ENCODE data around the gene EME2. TPM values are rescaled to one million over a fixed set of nuclear protein-coding genes. Genes with fewer than 3 reads are reported as not detected.

EME2 gene
- total and polyA plus RNA-seq, 2 donors (not counting 1 experiment from before 2014, with no cell fraction given), result 2.2 to 8.3 TPM

- no peak overlapping the region for H3K9ac ChIP-seq (ENCODE audit: insufficient read depth, low read length)
- peaks cover 29% of the 10 kb centered on the region for H3K79me2 ChIP-seq (ENCODE audit: control insufficient read depth, insufficient read depth, low read length)
- TF ChIP-seq EZH2 (IDR thresholded peaks at IDR 0.05; ENCODE audit: low read length, missing control alignments) (no peak), CTCF (conservative IDR thresholded peaks at IDR 0.05 in 1 of 2, IDR thresholded peaks at IDR 0.05 in 1 of 2; ENCODE audit: low read depth in 1 of 2, low read length in 2 of 2) (no peak)
- no peak overlapping the region for H2AFZ ChIP-seq (ENCODE audit: low read length)
- peaks cover 2% of the 10 kb centered on the region for H3K4me1 ChIP-seq (ENCODE audit: control insufficient read depth, extremely low read depth, insufficient read depth, low read length)
- H3K9me3 ChIP-seq (ENCODE audit: control insufficient read depth, insufficient read depth, low read depth, low read length), result no peaks in the 10 kb centered on the region
- H3K4me2 ChIP-seq (ENCODE audit: extremely low read depth, insufficient read depth, low read length), result no peak overlapping the region
- H4K20me1 ChIP-seq (ENCODE audit: control insufficient read depth, extremely low read depth, insufficient read depth, low read length), result no peaks in the 10 kb centered on the region
- DNase-seq (ENCODE audit: low read depth in 2 of 2), result no peak
- H3K4me3 ChIP-seq (replicated peaks in 1 of 4; ENCODE audit: control extremely low read depth in 1 of 4, insufficient read depth in 1 of 4, low read depth in 3 of 4, low read length in 4 of 4), result no peak overlapping the region
- no peak overlapping the region for H3K27ac ChIP-seq (ENCODE audit: insufficient read depth, low read length)
- no peaks in the 10 kb centered on the region for H3K27me3 ChIP-seq (ENCODE audit: control insufficient read depth, insufficient read depth, low read length)
- peaks cover 20% of the 10 kb centered on the region for H3K36me3 ChIP-seq (ENCODE audit: control insufficient read depth, insufficient read depth, low read length)
Measured at GRCh38 chr16:1787056-1787321, 14.4 kb downstream of the EME2 start.

DNA sequence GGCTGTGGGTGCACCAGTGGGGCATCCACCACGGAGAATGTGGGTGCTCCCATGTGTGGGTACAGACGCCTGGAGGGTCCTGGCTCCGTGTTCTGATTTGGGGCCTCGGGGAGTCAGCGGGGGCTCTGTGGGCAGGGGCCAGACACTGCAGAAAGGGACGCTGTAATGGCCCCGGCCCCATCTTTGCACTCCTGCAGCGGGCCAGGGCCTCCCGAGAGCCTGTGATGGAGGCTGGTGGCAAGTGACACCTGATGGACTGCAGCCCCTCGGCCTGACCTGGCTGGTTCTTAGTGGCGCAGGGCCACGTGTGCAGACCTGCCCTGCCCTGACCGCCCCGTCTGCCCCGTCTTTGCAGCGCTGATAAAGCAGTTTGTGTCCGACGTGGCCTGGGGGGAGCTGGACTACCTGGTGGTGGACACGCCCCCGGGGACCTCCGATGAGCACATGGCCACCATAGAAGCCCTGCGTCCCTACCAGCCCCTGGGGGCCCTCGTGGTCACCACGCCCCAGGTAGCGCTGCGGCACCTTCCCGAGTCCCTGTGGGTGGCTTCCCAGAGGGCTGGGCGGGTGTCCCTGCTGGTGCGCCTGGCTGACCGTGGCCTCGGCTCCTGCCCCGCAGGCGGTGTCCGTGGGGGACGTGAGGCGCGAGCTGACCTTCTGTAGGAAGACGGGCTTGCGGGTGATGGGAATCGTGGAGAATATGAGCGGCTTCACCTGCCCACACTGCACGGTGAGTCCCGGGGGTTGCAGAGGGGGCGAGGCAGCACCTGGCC, 14.9 kb downstream of the EME2 start:
- H3K27me3 ChIP-seq (ENCODE audit: control insufficient read depth, insufficient read depth, low read length), result no peaks in the 10 kb centered on the region
- H3K4me1 ChIP-seq (ENCODE audit: control insufficient read depth, extremely low read depth, insufficient read depth, low read length), result peaks cover 2% of the 10 kb centered on the region
- H3K9me3 ChIP-seq (ENCODE audit: control insufficient read depth, insufficient read depth, low read depth, low read length), result no peaks in the 10 kb centered on the region
- H4K20me1 ChIP-seq (ENCODE audit: control insufficient read depth, extremely low read depth, insufficient read depth, low read length), result no peaks in the 10 kb centered on the region
- TF ChIP-seq EZH2 (IDR thresholded peaks at IDR 0.05; ENCODE audit: low read length, missing control alignments) (no peak), CTCF (conservative IDR thresholded peaks at IDR 0.05 in 1 of 2, IDR thresholded peaks at IDR 0.05 in 1 of 2; ENCODE audit: low read depth in 1 of 2, low read length in 2 of 2) (no peak)
- H2AFZ ChIP-seq (ENCODE audit: low read length), result no peak overlapping the region
- H3K9ac ChIP-seq (ENCODE audit: insufficient read depth, low read length), result no peak overlapping the region
- peaks cover 20% of the 10 kb centered on the region for H3K36me3 ChIP-seq (ENCODE audit: control insufficient read depth, insufficient read depth, low read length)
- H3K4me3 ChIP-seq (replicated peaks in 1 of 4; ENCODE audit: control extremely low read depth in 1 of 4, insufficient read depth in 1 of 4, low read depth in 3 of 4, low read length in 4 of 4), result no peak overlapping the region
- no peak for DNase-seq (ENCODE audit: low read depth in 2 of 2)
- no peak overlapping the region for H3K27ac ChIP-seq (ENCODE audit: insufficient read depth, low read length)
- no peak overlapping the region for H3K4me2 ChIP-seq (ENCODE audit: extremely low read depth, insufficient read depth, low read length)
- H3K79me2 ChIP-seq (ENCODE audit: control insufficient read depth, insufficient read depth, low read length), result peaks cover 29% of the 10 kb centered on the region

DNA sequence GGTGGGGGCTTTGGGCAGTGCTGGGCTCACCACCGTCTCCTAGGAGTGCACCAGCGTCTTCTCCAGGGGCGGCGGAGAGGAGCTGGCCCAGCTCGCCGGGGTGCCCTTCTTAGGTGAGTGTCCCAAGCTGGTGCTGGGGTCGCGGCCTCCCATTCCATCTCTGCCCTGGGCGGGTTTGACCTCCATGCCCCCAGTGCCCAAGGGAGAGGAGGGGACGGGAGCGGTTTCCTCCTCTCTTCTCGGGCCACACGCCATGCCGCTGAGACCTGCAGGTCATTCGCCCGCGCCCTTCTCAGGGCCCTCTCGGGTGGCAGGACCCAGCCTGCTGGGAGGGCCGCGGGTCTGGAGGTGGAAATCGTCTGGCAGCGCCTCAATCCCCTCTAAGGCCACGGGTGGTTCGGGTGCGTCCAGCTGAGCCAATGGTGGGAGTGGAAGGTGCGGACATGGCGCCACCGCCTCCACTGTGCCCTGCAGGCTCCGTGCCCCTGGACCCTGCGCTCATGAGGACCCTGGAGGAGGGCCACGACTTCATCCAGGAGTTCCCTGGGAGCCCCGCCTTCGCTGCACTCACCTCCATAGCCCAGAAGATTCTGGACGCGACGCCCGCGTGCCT, 15.6 kb downstream of the EME2 start:
- H3K79me2 ChIP-seq (ENCODE audit: control insufficient read depth, insufficient read depth, low read length), result peaks cover 29% of the 10 kb centered on the region

More for the DNA sequence above, 15.6 kb downstream of the EME2 start:
- Histone ChIP-seq H3K27ac (ENCODE audit: insufficient read depth, low read length) (no peak overlapping the region), H3K4me3 (replicated peaks in 1 of 4; ENCODE audit: control extremely low read depth in 1 of 4, insufficient read depth in 1 of 4, low read depth in 3 of 4, low read length in 4 of 4) (no peak overlapping the region), H3K4me2 (ENCODE audit: extremely low read depth, insufficient read depth, low read length) (no peak overlapping the region), H3K4me1 (ENCODE audit: control insufficient read depth, extremely low read depth, insufficient read depth, low read length) (peaks cover 2% of the 10 kb centered on the region), H4K20me1 (ENCODE audit: control insufficient read depth, extremely low read depth, insufficient read depth, low read length) (no peaks in the 10 kb centered on the region), H3K36me3 (ENCODE audit: control insufficient read depth, insufficient read depth, low read length) (peaks cover 20% of the 10 kb centered on the region), H3K9me3 (ENCODE audit: control insufficient read depth, insufficient read depth, low read depth, low read length) (no peaks in the 10 kb centered on the region), H3K9ac (ENCODE audit: insufficient read depth, low read length) (no peak overlapping the region), H2AFZ (ENCODE audit: low read length) (no peak overlapping the region), H3K27me3 (ENCODE audit: control insufficient read depth, insufficient read depth, low read length) (no peaks in the 10 kb centered on the region)
- TF ChIP-seq EZH2 (IDR thresholded peaks at IDR 0.05; ENCODE audit: low read length, missing control alignments) (no peak), CTCF (conservative IDR thresholded peaks at IDR 0.05 in 1 of 2, IDR thresholded peaks at IDR 0.05 in 1 of 2; ENCODE audit: low read depth in 1 of 2, low read length in 2 of 2) (no peak)
- no peak for DNase-seq (ENCODE audit: low read depth in 2 of 2)
